B cell (primary cell): Measurements from ENCODE around the gene PHACTR2.

Experiments used
- CTCF ChIP-seq: fragments of 200-600 bp; IDR thresholded peaks from one replicate; pipeline ENCODE4 v1.8.0; 2022; ENCODE audit warnings: antibody characterized with exemption, mild to moderate bottlenecking
- EZH2 ChIP-seq: IDR thresholded peaks from 2 replicates; pipeline ENCODE4 v1.6.1; 2012; ENCODE audit warnings: borderline replicate concordance, low read depth, mild to moderate bottlenecking, moderate library complexity, low read length; ENCODE audit not compliant: insufficient read depth, poor library complexity, severe bottlenecking

- TF ChIP-seq CTCF = no peak
- no peak for TF ChIP-seq EZH2
Measured at GRCh38 chr6:143734641-143735063, 56.9 kb downstream of the PHACTR2 start.
